ENCODE data around the gene NAPEPLD. TPM values are rescaled to one million over a fixed set of nuclear protein-coding genes. Genes with fewer than 3 reads are reported as not detected.

NAPEPLD gene
- total RNA-seq, 6 donors from 2014 or later, result 8.9 to 20.8 (median 10.8) TPM

GRCh38 chr7:103119791-103120291, 29.1 kb downstream of the NAPEPLD start:
- DNase-seq (no peak), ATAC-seq (ENCODE audit: low FRiP score in 2 of 2) (no peak)
- 97 to 99% methylated on average over 11 of the region's 11 CpGs for WGBS, 2 donors
- no peaks in the 10 kb centered on the region for H3K4me1 ChIP-seq
- H3K4me3 ChIP-seq, result no peak overlapping the region
- H3K27me3 ChIP-seq, result no peaks in the 10 kb centered on the region
- peaks cover 0 to 41% (median 9%) of the 10 kb centered on the region in 4 donors for H3K36me3 ChIP-seq
- no peaks in the 10 kb centered on the region for H3K9me3 ChIP-seq
- TF ChIP-seq POLR2AphosphoS5 (IDR thresholded peaks at IDR 0.05), result no peak
- TF ChIP-seq POLR2A (IDR thresholded peaks at IDR 0.05), result no peak
- TF ChIP-seq EP300 (IDR thresholded peaks at IDR 0.05), result no peak
- no peak for TF ChIP-seq CTCF (IDR thresholded peaks at IDR 0.05)
- H3K27ac ChIP-seq, result no peak overlapping the region

- Histone ChIP-seq H3K9me3 (no peaks in the 10 kb centered on the region), H3K36me3 (peaks cover 0 to 43% (median 7%) of the 10 kb centered on the region in 4 donors), H3K4me3 (no peak overlapping the region), H3K27me3 (no peaks in the 10 kb centered on the region), H3K27ac (no peak overlapping the region), H3K4me1 (no peaks in the 10 kb centered on the region)
- TF ChIP-seq EP300 (IDR thresholded peaks at IDR 0.05) (no peak), POLR2A (IDR thresholded peaks at IDR 0.05) (no peak), CTCF (IDR thresholded peaks at IDR 0.05) (no peak), POLR2AphosphoS5 (IDR thresholded peaks at IDR 0.05) (no peak)
- DNase-seq (no peak), ATAC-seq (ENCODE audit: low FRiP score in 2 of 2) (no peak)
- 92 to 93% methylated on average over 2 of the region's 2 CpGs for WGBS, 2 donors
Measured at GRCh38 chr7:103117465-103117864, 31.4 kb downstream of the NAPEPLD start.

GRCh38 chr7:103116991-103117390, 31.9 kb downstream of the NAPEPLD start:
- no peak for ATAC-seq (ENCODE audit: low FRiP score in 2 of 2)
- TF ChIP-seq CTCF (IDR thresholded peaks at IDR 0.05), result no peak
- TF ChIP-seq POLR2AphosphoS5 (IDR thresholded peaks at IDR 0.05), result no peak
- no peak for TF ChIP-seq POLR2A (IDR thresholded peaks at IDR 0.05)
- TF ChIP-seq EP300 (IDR thresholded peaks at IDR 0.05), result no peak

GRCh38 chr7:103116511-103116910, 32.4 kb downstream of the NAPEPLD start:
- no peak overlapping the region for H3K27ac ChIP-seq
- no peaks in the 10 kb centered on the region for H3K4me1 ChIP-seq
- H3K36me3 ChIP-seq, result peaks cover 0 to 36% (median 5%) of the 10 kb centered on the region in 4 donors
- no peak overlapping the region for H3K4me3 ChIP-seq
- 88 to 90% methylated on average over 1 of the region's 1 CpG for WGBS, 2 donors
- no peak for TF ChIP-seq POLR2A (IDR thresholded peaks at IDR 0.05)
- TF ChIP-seq EP300 (IDR thresholded peaks at IDR 0.05), result no peak
- no peak for TF ChIP-seq CTCF (IDR thresholded peaks at IDR 0.05)
- no peak for TF ChIP-seq POLR2AphosphoS5 (IDR thresholded peaks at IDR 0.05)
- no peak for ATAC-seq (ENCODE audit: low FRiP score in 2 of 2)
- H3K27me3 ChIP-seq, result no peaks in the 10 kb centered on the region
- no peak for DNase-seq
- no peaks in the 10 kb centered on the region for H3K9me3 ChIP-seq

More at GRCh38 chr7:103116991-103117390, 31.9 kb downstream of the NAPEPLD start:
- DNase-seq, result no peak
- Histone ChIP-seq H3K27me3 (no peaks in the 10 kb centered on the region), H3K4me1 (no peaks in the 10 kb centered on the region), H3K4me3 (no peak overlapping the region), H3K27ac (no peak overlapping the region), H3K36me3 (peaks cover 0 to 40% (median 7%) of the 10 kb centered on the region in 4 donors), H3K9me3 (no peaks in the 10 kb centered on the region)

GRCh38 chr7:103115771-103116170, 33.1 kb downstream of the NAPEPLD start:
- peaks cover 0 to 28% (median 5%) of the 10 kb centered on the region in 4 donors for H3K36me3 ChIP-seq
- H3K9me3 ChIP-seq, result no peaks in the 10 kb centered on the region
- WGBS, 2 donors, result 99 to 100% methylated on average over 4 of the region's 4 CpGs
- no peak overlapping the region for H3K4me3 ChIP-seq
- no peak overlapping the region for H3K27ac ChIP-seq
- DNase-seq (no peak), ATAC-seq (ENCODE audit: low FRiP score in 2 of 2) (no peak)
- TF ChIP-seq POLR2A (IDR thresholded peaks at IDR 0.05) (no peak), POLR2AphosphoS5 (IDR thresholded peaks at IDR 0.05) (no peak), CTCF (IDR thresholded peaks at IDR 0.05) (no peak), EP300 (IDR thresholded peaks at IDR 0.05) (no peak)
- H3K27me3 ChIP-seq, result no peaks in the 10 kb centered on the region
- H3K4me1 ChIP-seq, result no peaks in the 10 kb centered on the region
